ENCODE data around the gene KRTAP4-9.
"Not testable (repeated sequence)": the region's sequence is repeated elsewhere in the genome, so short reads cannot be mapped to it uniquely, and the experiment has no call there.

Gene KRTAP4-9

GRCh38 chr17:41127371-41127770 is 22.2 kb downstream of the KRTAP4-9 start:
- no peak for DNase-seq (ENCODE audit: low read depth in 2 of 2)

GRCh38 chr17:41131979-41132378 is 26.8 kb downstream of the KRTAP4-9 start:
- no peak for DNase-seq (ENCODE audit: low read depth in 2 of 2)

- no peak for DNase-seq (ENCODE audit: low read depth in 2 of 2)
Observed at GRCh38 chr17:41133880-41134735, 28.9 kb downstream of the KRTAP4-9 start.

- not testable (repeated sequence) for DNase-seq (ENCODE audit: low read depth in 2 of 2)
Observed at GRCh38 chr17:41139865-41140264, 34.7 kb downstream of the KRTAP4-9 start.

- DNase-seq (ENCODE audit: low read depth in 2 of 2): no peak
Observed at GRCh38 chr17:41140360-41141131, 35.4 kb downstream of the KRTAP4-9 start, which contains the start of gene KRTAP4-6. TSS of gene KRTAP4-6 (minus strand) at chr17:41140544. CDS start at chr17:41140487, 57 bp downstream.

- DNase-seq (ENCODE audit: low read depth in 2 of 2): no peak
Observed at GRCh38 chr17:41141361-41141760, 36.2 kb downstream of the KRTAP4-9 start.

GRCh38 chr17:41144846-41145245 is 39.7 kb downstream of the KRTAP4-9 start:
- DNase-seq (ENCODE audit: low read depth in 2 of 2): no peak

- DNase-seq (ENCODE audit: low read depth in 2 of 2): no peak
Observed at GRCh38 chr17:41145261-41145660, 40.1 kb downstream of the KRTAP4-9 start.

GRCh38 chr17:41147531-41148204 is 42.5 kb downstream of the KRTAP4-9 start:
- no peak for DNase-seq (ENCODE audit: low read depth in 2 of 2)

GRCh38 chr17:41148971-41149651 is 43.9 kb downstream of the KRTAP4-9 start:
- not testable (repeated sequence) for DNase-seq (ENCODE audit: low read depth in 2 of 2)

- DNase-seq (ENCODE audit: low read depth in 2 of 2): no peak
Observed at GRCh38 chr17:41149652-41149985, 44.4 kb downstream of the KRTAP4-9 start, which contains the start of gene KRTAP4-5. TSS of gene KRTAP4-5 (minus strand) at chr17:41149825. CDS start at chr17:41149767, 58 bp downstream.

- no peak for DNase-seq (ENCODE audit: low read depth in 2 of 2)
Observed at GRCh38 chr17:41150026-41150425, 44.8 kb downstream of the KRTAP4-9 start.

- DNase-seq (ENCODE audit: low read depth in 2 of 2): no peak
Observed at GRCh38 chr17:41151525-41151924, 46.3 kb downstream of the KRTAP4-9 start.

GRCh38 chr17:41153856-41154255 is 48.7 kb downstream of the KRTAP4-9 start:
- DNase-seq (ENCODE audit: low read depth in 2 of 2): no peak
